PFSK-1 (cell line): ENCODE measurements around the gene HHIPL1.

ENCODE experiments used
- POLR2AphosphoS5 ChIP-seq: IDR thresholded peaks from 2 replicates; pipeline ENCODE4 v1.6.1; 2012; ENCODE audit warnings: low read depth, mild to moderate bottlenecking, control low read depth, low read length, moderate library complexity
- SIN3A ChIP-seq: IDR thresholded peaks from 2 replicates; pipeline ENCODE4 v1.6.1; 2012; ENCODE audit warnings: mild to moderate bottlenecking, low read length, moderate library complexity, borderline replicate concordance; ENCODE audit not compliant: insufficient read depth
- TAF1 ChIP-seq: IDR thresholded peaks from 2 replicates; pipeline ENCODE4 v1.6.1; 2012; ENCODE audit warnings: low read length, control low read depth, borderline replicate concordance; ENCODE audit not compliant: insufficient read depth
- TF ChIP-seq, protein P1 (sequence below), 2 experiments: IDR thresholded peaks; 2 replicates each; pipeline versions ENCODE4 v1.6.1 to v1.8.0; 2011 to 2012; ENCODE audit warnings: low read depth in 2 of 2, low read length in 2 of 2, control low read depth in 1 of 2, inconsistent platforms in 1 of 2, mild to moderate bottlenecking in 1 of 2, moderate library complexity in 1 of 2; ENCODE audit not compliant: insufficient read depth in 1 of 2

- TF ChIP-seq POLR2AphosphoS5 (no peak), SIN3A (no peak), TAF1 (no peak)
- TF ChIP-seq, protein P1, sequence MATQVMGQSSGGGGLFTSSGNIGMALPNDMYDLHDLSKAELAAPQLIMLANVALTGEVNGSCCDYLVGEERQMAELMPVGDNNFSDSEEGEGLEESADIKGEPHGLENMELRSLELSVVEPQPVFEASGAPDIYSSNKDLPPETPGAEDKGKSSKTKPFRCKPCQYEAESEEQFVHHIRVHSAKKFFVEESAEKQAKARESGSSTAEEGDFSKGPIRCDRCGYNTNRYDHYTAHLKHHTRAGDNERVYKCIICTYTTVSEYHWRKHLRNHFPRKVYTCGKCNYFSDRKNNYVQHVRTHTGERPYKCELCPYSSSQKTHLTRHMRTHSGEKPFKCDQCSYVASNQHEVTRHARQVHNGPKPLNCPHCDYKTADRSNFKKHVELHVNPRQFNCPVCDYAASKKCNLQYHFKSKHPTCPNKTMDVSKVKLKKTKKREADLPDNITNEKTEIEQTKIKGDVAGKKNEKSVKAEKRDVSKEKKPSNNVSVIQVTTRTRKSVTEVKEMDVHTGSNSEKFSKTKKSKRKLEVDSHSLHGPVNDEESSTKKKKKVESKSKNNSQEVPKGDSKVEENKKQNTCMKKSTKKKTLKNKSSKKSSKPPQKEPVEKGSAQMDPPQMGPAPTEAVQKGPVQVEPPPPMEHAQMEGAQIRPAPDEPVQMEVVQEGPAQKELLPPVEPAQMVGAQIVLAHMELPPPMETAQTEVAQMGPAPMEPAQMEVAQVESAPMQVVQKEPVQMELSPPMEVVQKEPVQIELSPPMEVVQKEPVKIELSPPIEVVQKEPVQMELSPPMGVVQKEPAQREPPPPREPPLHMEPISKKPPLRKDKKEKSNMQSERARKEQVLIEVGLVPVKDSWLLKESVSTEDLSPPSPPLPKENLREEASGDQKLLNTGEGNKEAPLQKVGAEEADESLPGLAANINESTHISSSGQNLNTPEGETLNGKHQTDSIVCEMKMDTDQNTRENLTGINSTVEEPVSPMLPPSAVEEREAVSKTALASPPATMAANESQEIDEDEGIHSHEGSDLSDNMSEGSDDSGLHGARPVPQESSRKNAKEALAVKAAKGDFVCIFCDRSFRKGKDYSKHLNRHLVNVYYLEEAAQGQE (IDR thresholded peaks at IDR 0.05; ENCODE audit: insufficient read depth in 1 of 2, low read depth in 2 of 2, low read length in 2 of 2), result no peak
Measured at GRCh38 chr14:99624024-99624423, 20.9 kb upstream of the HHIPL1 start.
